ENCODE data around the gene NDST4.

Gene NDST4

GRCh38 chr4:114907568-114907967, 205.9 kb downstream of the NDST4 start:
- no peak for DNase-seq (ENCODE audit: low spot score)

- no peak for DNase-seq (ENCODE audit: low spot score)
Measured at GRCh38 chr4:114905017-114905416, 208.4 kb downstream of the NDST4 start.

GRCh38 chr4:114900934-114901333, 212.5 kb downstream of the NDST4 start:
- no peak for DNase-seq (ENCODE audit: low spot score)

- DNase-seq (ENCODE audit: low spot score): no peak
Measured at GRCh38 chr4:114890773-114891172, 222.6 kb downstream of the NDST4 start.

GRCh38 chr4:114886761-114887160, 226.7 kb downstream of the NDST4 start:
- no peak for DNase-seq (ENCODE audit: low spot score)

GRCh38 chr4:114883641-114884040, 229.8 kb downstream of the NDST4 start:
- DNase-seq (ENCODE audit: low spot score): no peak

GRCh38 chr4:114879916-114880669, 233.3 kb downstream of the NDST4 start:
- no peak for DNase-seq (ENCODE audit: low spot score)

- no peak for DNase-seq (ENCODE audit: low spot score)
Measured at GRCh38 chr4:114875630-114876029, 237.8 kb downstream of the NDST4 start.

- DNase-seq (ENCODE audit: low spot score): no peak
Measured at GRCh38 chr4:114874321-114874720, 239.1 kb downstream of the NDST4 start.

- no peak for DNase-seq (ENCODE audit: low spot score)
Measured at GRCh38 chr4:114870987-114871386, 242.4 kb downstream of the NDST4 start.

GRCh38 chr4:114866901-114867670, 246.3 kb downstream of the NDST4 start:
- DNase-seq (ENCODE audit: low spot score): no peak

- DNase-seq (ENCODE audit: low spot score): no peak
Measured at GRCh38 chr4:114864060-114864459, 249.4 kb downstream of the NDST4 start.

GRCh38 chr4:114860786-114861185, 252.6 kb downstream of the NDST4 start:
- DNase-seq (ENCODE audit: low spot score): no peak

GRCh38 chr4:114857831-114858230, 255.6 kb downstream of the NDST4 start:
- peak; percentile 6 for DNase-seq (ENCODE audit: low spot score)

- no peak for DNase-seq (ENCODE audit: low spot score)
Measured at GRCh38 chr4:114839986-114840385, 273.4 kb downstream of the NDST4 start.

- no peak for DNase-seq (ENCODE audit: low spot score)
Measured at GRCh38 chr4:114830628-114831027, 282.8 kb downstream of the NDST4 start.

GRCh38 chr4:114827651-114828050, 285.8 kb downstream of the NDST4 start:
- no peak for DNase-seq (ENCODE audit: low spot score)

GRCh38 chr4:114815760-114816159, 297.7 kb downstream of the NDST4 start:
- DNase-seq (ENCODE audit: low spot score): no peak

GRCh38 chr4:114813961-114814360, 299.5 kb downstream of the NDST4 start:
- DNase-seq (ENCODE audit: low spot score): no peak

GRCh38 chr4:114811564-114812301, 301.7 kb downstream of the NDST4 start:
- no peak for DNase-seq (ENCODE audit: low spot score)

GRCh38 chr4:114807759-114808404, 305.5 kb downstream of the NDST4 start:
- peak; percentile 74 for DNase-seq (ENCODE audit: low spot score)

GRCh38 chr4:114807357-114807756, 306.1 kb downstream of the NDST4 start:
- DNase-seq (ENCODE audit: low spot score): no peak
